Endodermal cell (in vitro differentiated cells): ENCODE measurements around the gene MIGA2. TPM values are rescaled to one million over a fixed set of nuclear protein-coding genes. Genes with fewer than 3 reads are reported as not detected.

Experiments used
- DNase-seq: peaks from one replicate; pipeline ENCODE4 v3.0.0-alpha.2; 2017
- H3K27ac ChIP-seq: 2 replicates; pipeline ENCODE4 v1.5.1; 2013; ENCODE audit warnings: mild to moderate bottlenecking, low read depth, low read length, moderate library complexity
- H3K27me3 ChIP-seq: 2 replicates; pipeline ENCODE4 v1.6.1; 2013; ENCODE audit warnings: mild to moderate bottlenecking, low read length, moderate library complexity; ENCODE audit not compliant: insufficient read depth, control insufficient read depth, poor library complexity, severe bottlenecking
- H3K36me3 ChIP-seq: 2 replicates; pipeline ENCODE4 v1.7.0; 2013; ENCODE audit warnings: mild to moderate bottlenecking, low read length, moderate library complexity; ENCODE audit not compliant: control insufficient read depth, insufficient read depth
- H3K4me1 ChIP-seq: one replicate; pipeline ENCODE4 v1.7.0; 2013; ENCODE audit warnings: low read length; ENCODE audit not compliant: control insufficient read depth, insufficient read depth
- H3K4me3 ChIP-seq: 2 replicates; pipeline ENCODE4 v1.5.1; 2013; ENCODE audit warnings: mild to moderate bottlenecking, low read length, moderate library complexity
- H3K9ac ChIP-seq: 2 replicates; pipeline ENCODE4 v1.6.1; 2013; ENCODE audit warnings: mild to moderate bottlenecking, low read length, moderate library complexity; ENCODE audit not compliant: poor library complexity, severe bottlenecking; ENCODE audit errors: extremely low read depth
- H3K9me3 ChIP-seq: 2 replicates; pipeline ENCODE4 v1.6.1; 2013; ENCODE audit warnings: mild to moderate bottlenecking, low read length, moderate library complexity; ENCODE audit not compliant: control insufficient read depth
- H3K27ac Mint-ChIP-seq: 2 replicates; pipeline ENCODE4 v1.8.0; 2020; ENCODE audit warnings: mixed read lengths
- H3K27me3 Mint-ChIP-seq: 2 replicates; pipeline ENCODE4 v1.8.0; 2021; ENCODE audit warnings: mild to moderate bottlenecking, mixed read lengths; ENCODE audit not compliant: insufficient read depth
- H3K36me3 Mint-ChIP-seq: 2 replicates; pipeline ENCODE4 v1.8.0; 2020; ENCODE audit warnings: low read depth, mixed read lengths
- H3K4me1 Mint-ChIP-seq: 2 replicates; pipeline ENCODE4 v1.8.0; 2020; ENCODE audit warnings: mixed read lengths
- H3K4me3 Mint-ChIP-seq: 2 replicates; pipeline ENCODE4 v1.8.0; 2020; ENCODE audit warnings: mild to moderate bottlenecking, moderate library complexity, mixed read lengths
- H3K9me3 Mint-ChIP-seq: 2 replicates; pipeline ENCODE4 v1.8.0; 2020; ENCODE audit warnings: mild to moderate bottlenecking, mixed read lengths
- whole genome bisulfite sequencing, 2 experiments: methylation state at CpG; one replicate each; pipeline versions ENCODE4 v1.1.5 to v1.1.7; 2013; ENCODE audit warnings: missing lambda C conversion rate in 2 of 2, mixed read lengths in 1 of 2; ENCODE audit not compliant: insufficient coverage in 1 of 2, insufficient read length in 1 of 2; 5-methylcytosine and 5-hydroxymethylcytosine counted together
- total RNA-seq, 2 donors: library from RNA; stranded (reverse); fragmentation: NEBNext Ultra II Directional in 1 of 2; extraction: Animal tissue kit (Norgen Biotek cat#: 25700) in 1 of 2; gene quantifications; 2 replicates in 1 of 2; 3 replicates in 1 of 2; pipeline ENCODE4 v1.2.1, GENCODE V29; 2021
- TF ChIP-seq, protein P1 (sequence below): fragments of 200-600 bp; sonication (generic); conservative IDR thresholded peaks from 2 replicates; pipeline ENCODE4 v1.5.0; 2021; ENCODE audit warnings: antibody characterized with exemption, mild to moderate bottlenecking

Gene MIGA2
- total RNA-seq, 2 donors from 2014 or later: 41.4 to 41.5 TPM

DNA sequence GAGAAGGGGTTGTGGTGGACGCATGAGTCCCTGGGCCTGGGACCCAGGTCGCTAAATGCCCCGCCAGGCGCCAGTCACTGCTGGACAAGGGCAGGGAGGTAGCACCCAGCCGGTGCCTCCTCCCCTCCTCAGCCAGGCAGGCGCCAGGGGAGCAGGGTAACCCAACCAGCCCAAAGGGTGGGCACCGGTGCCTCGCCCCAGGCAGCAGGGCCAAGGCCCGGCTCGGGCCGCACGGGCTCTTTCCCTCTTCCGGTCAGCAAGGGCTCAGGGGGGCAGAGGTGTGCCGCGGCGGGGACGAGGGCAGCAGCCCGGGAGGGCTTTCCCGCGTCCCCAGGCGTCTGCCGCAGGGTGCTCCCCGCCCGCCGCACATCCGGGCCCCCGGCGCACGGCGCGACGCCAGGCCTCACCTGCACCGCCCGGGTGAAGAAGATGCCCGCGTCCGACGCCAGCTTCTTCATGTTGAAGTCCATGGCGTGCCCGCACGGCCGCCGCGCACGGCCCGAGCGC lies 8.7 kb upstream of the MIGA2 start:
- H3K27ac Mint-ChIP-seq: peak overlapping the region; percentile 86

DNA sequence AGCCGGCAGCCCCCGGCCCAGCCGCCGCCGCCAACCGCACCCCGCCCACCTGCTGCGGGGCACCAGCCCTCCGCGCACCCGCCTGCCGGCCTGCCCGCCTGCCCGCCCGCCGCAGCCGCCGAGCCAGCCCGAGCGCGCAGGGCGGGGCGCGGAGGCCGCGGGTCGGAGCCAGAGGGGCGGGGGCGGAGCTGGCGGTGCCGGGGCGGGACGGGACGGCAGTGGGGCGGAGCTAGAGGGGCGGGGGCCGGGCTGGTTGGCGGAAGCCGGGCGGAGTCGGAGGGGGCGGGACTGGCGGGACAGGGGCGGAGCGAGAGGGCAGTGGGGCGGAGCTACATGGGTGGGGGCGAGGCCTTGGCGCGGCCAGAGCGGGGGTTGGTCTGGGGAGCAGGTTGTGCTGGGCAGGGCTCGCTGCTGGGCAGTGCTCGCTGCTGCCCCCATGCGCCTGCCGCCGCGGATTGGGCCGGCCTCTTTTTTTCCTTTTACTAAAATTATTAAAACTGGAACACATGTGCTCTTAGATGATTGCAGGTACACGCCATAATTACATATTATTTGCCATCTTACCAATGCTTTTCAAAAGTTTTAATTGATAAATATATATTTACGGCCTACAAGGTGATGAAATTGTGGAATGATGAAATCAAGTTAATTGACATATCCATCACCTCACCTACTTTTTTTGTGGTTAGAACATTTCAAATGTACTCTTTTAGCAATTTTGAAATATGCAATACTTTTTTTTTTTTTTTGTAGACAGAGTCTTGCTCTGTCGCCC lies 8.0 kb upstream of the MIGA2 start, which contains the start of gene SH3GLB2:
TSS of gene SH3GLB2 (minus strand) at position 140 of the 775 bp plus-strand sequence. CDS start 177 bp downstream, outside the sequence.
- Histone ChIP-seq H3K4me1 (no peaks in the 10 kb centered on the region), H3K9me3 (no peaks in the 10 kb centered on the region), H3K27me3 (no peaks in the 10 kb centered on the region), H3K36me3 (no peaks in the 10 kb centered on the region), H3K9ac (peak within 1 kb of the TSS; percentile 37), H3K27ac (no peak within 1 kb of the TSS), H3K4me3 (peak within 1 kb of the TSS; percentile 77)
- H3K4me3 Mint-ChIP-seq: peak within 1 kb of the TSS; percentile 66
- H3K27ac Mint-ChIP-seq: peak within 1 kb of the TSS; percentile 86
- TF ChIP-seq, protein P1, sequence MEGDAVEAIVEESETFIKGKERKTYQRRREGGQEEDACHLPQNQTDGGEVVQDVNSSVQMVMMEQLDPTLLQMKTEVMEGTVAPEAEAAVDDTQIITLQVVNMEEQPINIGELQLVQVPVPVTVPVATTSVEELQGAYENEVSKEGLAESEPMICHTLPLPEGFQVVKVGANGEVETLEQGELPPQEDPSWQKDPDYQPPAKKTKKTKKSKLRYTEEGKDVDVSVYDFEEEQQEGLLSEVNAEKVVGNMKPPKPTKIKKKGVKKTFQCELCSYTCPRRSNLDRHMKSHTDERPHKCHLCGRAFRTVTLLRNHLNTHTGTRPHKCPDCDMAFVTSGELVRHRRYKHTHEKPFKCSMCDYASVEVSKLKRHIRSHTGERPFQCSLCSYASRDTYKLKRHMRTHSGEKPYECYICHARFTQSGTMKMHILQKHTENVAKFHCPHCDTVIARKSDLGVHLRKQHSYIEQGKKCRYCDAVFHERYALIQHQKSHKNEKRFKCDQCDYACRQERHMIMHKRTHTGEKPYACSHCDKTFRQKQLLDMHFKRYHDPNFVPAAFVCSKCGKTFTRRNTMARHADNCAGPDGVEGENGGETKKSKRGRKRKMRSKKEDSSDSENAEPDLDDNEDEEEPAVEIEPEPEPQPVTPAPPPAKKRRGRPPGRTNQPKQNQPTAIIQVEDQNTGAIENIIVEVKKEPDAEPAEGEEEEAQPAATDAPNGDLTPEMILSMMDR: peak; percentile 93
- peaks cover 10% of the 10 kb centered on the region for H3K4me1 Mint-ChIP-seq
- no peaks in the 10 kb centered on the region for H3K27me3 Mint-ChIP-seq
- 2 to 100% methylated on average over 1 to 58 of the region's 60 CpGs for WGBS, 2 experiments
- H3K36me3 Mint-ChIP-seq: no peaks in the 10 kb centered on the region
- no peaks in the 10 kb centered on the region for H3K9me3 Mint-ChIP-seq
- peak; percentile 99 for DNase-seq

More for the DNA sequence above, 8.7 kb upstream of the MIGA2 start:
- Mint-ChIP-seq H3K4me1 (peaks cover 12% of the 10 kb centered on the region), H3K9me3 (no peaks in the 10 kb centered on the region), H3K27me3 (no peaks in the 10 kb centered on the region), H3K36me3 (no peaks in the 10 kb centered on the region), H3K4me3 (peak overlapping the region; percentile 66)
- Histone ChIP-seq H3K27me3 (no peaks in the 10 kb centered on the region), H3K4me1 (no peaks in the 10 kb centered on the region), H3K27ac (no peak overlapping the region), H3K36me3 (no peaks in the 10 kb centered on the region), H3K9me3 (no peaks in the 10 kb centered on the region), H3K9ac (peak overlapping the region; percentile 37), H3K4me3 (peak overlapping the region; percentile 77)
- no peak for DNase-seq
- WGBS, 2 experiments: 4 to 13% methylated on average over 9 to 47 of the region's 47 CpGs
- TF ChIP-seq, protein P1: no peak

DNA sequence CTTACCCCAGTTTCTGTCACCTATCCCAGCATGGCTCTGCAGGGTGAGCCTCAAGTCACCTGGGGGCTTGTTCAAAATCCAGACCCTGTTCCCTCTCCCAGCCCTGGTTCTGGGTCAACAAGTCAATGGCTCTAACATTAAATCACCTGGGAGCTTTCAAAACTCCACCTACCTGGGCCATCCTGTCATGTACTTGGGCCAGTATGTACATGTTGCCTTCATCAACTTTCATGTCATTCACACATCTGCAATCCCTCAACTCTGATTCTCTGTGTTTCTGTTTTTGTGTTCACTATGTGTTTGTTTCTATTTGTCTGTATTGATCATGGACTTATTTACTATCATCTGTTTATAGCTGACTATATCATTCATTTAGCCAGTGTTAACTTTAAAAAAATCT lies 6.2 kb upstream of the MIGA2 start:
- no peak overlapping the region for H3K4me3 Mint-ChIP-seq
- H3K9me3 ChIP-seq: no peaks in the 10 kb centered on the region
- TF ChIP-seq, protein P1: no peak
- H3K27me3 Mint-ChIP-seq: no peaks in the 10 kb centered on the region
- H3K9me3 Mint-ChIP-seq: no peaks in the 10 kb centered on the region
- DNase-seq: no peak
- no peak overlapping the region for H3K9ac ChIP-seq
- H3K27me3 ChIP-seq: no peaks in the 10 kb centered on the region
- no peaks in the 10 kb centered on the region for H3K36me3 Mint-ChIP-seq
- peaks cover 6% of the 10 kb centered on the region for H3K4me1 Mint-ChIP-seq
- no peak overlapping the region for H3K27ac Mint-ChIP-seq
- H3K4me3 ChIP-seq: no peak overlapping the region
- H3K36me3 ChIP-seq: no peaks in the 10 kb centered on the region
- H3K27ac ChIP-seq: no peak overlapping the region
- H3K4me1 ChIP-seq: no peaks in the 10 kb centered on the region
